A673 (cell line): ENCODE results near the gene NDST3. TPM values are rescaled to one million over a fixed set of nuclear protein-coding genes. Genes with fewer than 3 reads are reported as not detected.

Source experiments
- BruUV-seq: library from RNA; stranded (reverse); fragments of 400-500 nt; replicated peaks from 2 replicates; lab custom pipeline; 2021; lab: Mats Ljungman, UMichigan
- CTCF ChIA-PET: fragments of 300-600 bp; sonication (Branson Sonifier 250); formaldehyde crosslinking; loops from one replicate; lab custom pipeline; 2022; ENCODE audit warnings: antibody characterized with exemption; lab: Charles Lee
- POLR2A ChIA-PET: fragments of 300-600 bp; sonication (Branson Sonifier 250); formaldehyde crosslinking; loops from one replicate; lab custom pipeline; 2022; ENCODE audit warnings: antibody characterized with exemption; ENCODE audit not compliant: low non-redundant PET; lab: Charles Lee
- DNase-seq: peaks from one replicate; pipeline ENCODE4 v3.0.0-alpha.2; 2015; ENCODE audit warnings: low spot score
- H3K27ac ChIP-seq: fragments of 200-600 bp; sonication (generic); 2 replicates; pipeline ENCODE4 v1.5.1; 2016; ENCODE audit warnings: mixed run types, low read depth, mild to moderate bottlenecking, mixed read lengths, antibody characterized with exemption, low read length; ENCODE audit not compliant: poor library complexity, severe bottlenecking
- H3K27me3 ChIP-seq: fragments of 200-600 bp; sonication (generic); replicated peaks from 2 replicates; pipeline ENCODE4 v1.6.1; 2017; ENCODE audit warnings: mixed run types, low read depth, mild to moderate bottlenecking, mixed read lengths, antibody characterized with exemption, low read length; ENCODE audit not compliant: insufficient read depth, poor library complexity
- H3K36me3 ChIP-seq: fragments of 200-600 bp; sonication (generic); 2 replicates; pipeline ENCODE4 v1.6.1; 2016; ENCODE audit warnings: mixed run types, mild to moderate bottlenecking, mixed read lengths, antibody characterized with exemption, low read length; ENCODE audit not compliant: insufficient read depth, poor library complexity, severe bottlenecking
- H3K4me1 ChIP-seq: fragments of 200-600 bp; sonication (generic); 2 replicates; pipeline ENCODE4 v1.6.1; 2017; ENCODE audit warnings: mixed run types, mild to moderate bottlenecking, mixed read lengths, antibody characterized with exemption, low read length; ENCODE audit not compliant: insufficient read depth, poor library complexity, severe bottlenecking
- H3K4me3 ChIP-seq: fragments of 200-600 bp; sonication (generic); 2 replicates; pipeline ENCODE4 v1.5.1; 2016; ENCODE audit warnings: low read depth, mixed run types, mild to moderate bottlenecking, mixed read lengths, low read length; ENCODE audit not compliant: poor library complexity, severe bottlenecking
- H3K9me3 ChIP-seq: fragments of 200-600 bp; sonication (generic); 2 replicates; pipeline ENCODE4 v1.6.1; 2016; ENCODE audit warnings: mixed run types, low read depth, mild to moderate bottlenecking, mixed read lengths, antibody characterized with exemption, low read length; ENCODE audit not compliant: poor library complexity, severe bottlenecking
- CTCF ChIP-seq: fragments of 300-800, 200-600 bp; sonication (generic); conservative IDR thresholded peaks from 2 replicates; pipeline ENCODE4 v1.5.1; 2017; ENCODE audit warnings: low read depth, mild to moderate bottlenecking, antibody characterized with exemption, low read length, moderate library complexity, mixed read lengths
- EZH2 ChIP-seq: fragments of 200-600 bp; sonication (generic); IDR thresholded peaks from 2 replicates; pipeline ENCODE4 v1.6.1; 2017; ENCODE audit warnings: borderline replicate concordance, low read depth, mild to moderate bottlenecking, mixed read lengths, antibody characterized with exemption, low read length; ENCODE audit not compliant: poor library complexity, severe bottlenecking
- intact Hi-C: fragments of 100-400 bp; cut with micrococcal nuclease; formaldehyde crosslinking; loops from one replicate; pipeline ENCODE4 v1.10.0; 2022; ENCODE audit not compliant: unreplicated experiment
- total RNA-seq: library from RNA; stranded (reverse); gene quantifications from 2 replicates; pipeline ENCODE4 v1.2.3, GENCODE V29; 2021

NDST3 gene
- total RNA-seq, 1 experiment from 2014 or later = 3.0 TPM

- intact Hi-C loops = no loop called here
- Histone ChIP-seq H3K27me3 (no peaks in the 10 kb centered on the region), H3K4me1 (no peaks in the 10 kb centered on the region), H3K27ac (no peak overlapping the region), H3K36me3 (no peaks in the 10 kb centered on the region), H3K4me3 (no peak overlapping the region), H3K9me3 (no peaks in the 10 kb centered on the region)
- TF ChIP-seq CTCF (no peak), EZH2 (no peak)
- CTCF ChIA-PET = no interaction called here
- DNase-seq = no peak
- POLR2A ChIA-PET = no interaction called here
- BruUV-seq = no TSS peak
Observed at GRCh38 chr4:118099106-118099505, 64.8 kb downstream of the NDST3 start.

- intact Hi-C loops = no loop called here
- Histone ChIP-seq H3K4me1 (no peaks in the 10 kb centered on the region), H3K9me3 (no peaks in the 10 kb centered on the region), H3K4me3 (no peak overlapping the region), H3K27me3 (no peaks in the 10 kb centered on the region), H3K36me3 (no peaks in the 10 kb centered on the region), H3K27ac (no peak overlapping the region)
- CTCF ChIA-PET = no interaction called here
- no peak for DNase-seq
- POLR2A ChIA-PET = no interaction called here
- no TSS peak for BruUV-seq
- no peak for TF ChIP-seq EZH2
- no peak for TF ChIP-seq CTCF
Observed at GRCh38 chr4:118102195-118102594, 67.9 kb downstream of the NDST3 start.

- BruUV-seq = no TSS peak
- Histone ChIP-seq H3K27ac (no peak overlapping the region), H3K27me3 (no peaks in the 10 kb centered on the region), H3K9me3 (no peaks in the 10 kb centered on the region), H3K4me1 (no peaks in the 10 kb centered on the region), H3K4me3 (no peak overlapping the region), H3K36me3 (no peaks in the 10 kb centered on the region)
- DNase-seq = no peak
- ChIA-PET CTCF (no interaction called here), POLR2A (no interaction called here)
- TF ChIP-seq CTCF (no peak), EZH2 (no peak)
- intact Hi-C loops = no loop called here
Observed at GRCh38 chr4:118112117-118113046, 78.1 kb downstream of the NDST3 start.
